Posterior vena cava (tissue), 2 donors: ENCODE data around the gene GFRA3. TPM values are rescaled to one million over a fixed set of nuclear protein-coding genes. Genes with fewer than 3 reads are reported as not detected.
"Not testable (repeated sequence)": the region's sequence is repeated elsewhere in the genome, so short reads cannot be mapped to it uniquely, and the experiment has no call there.

ENCODE experiments used
- DNase-seq: peaks from one replicate; pipeline ENCODE4 v3.0.0-alpha.2; 2020; ENCODE audit warnings: low spot score
- intact Hi-C, 2 donors: fragments of 100-400 bp; cut with DNase I; formaldehyde crosslinking; loops; one replicate each; pipeline versions ENCODE4 v1.14.1 to v1.14.2; 2022 to 2023
- total RNA-seq, 2 donors: library from RNA; stranded (reverse); fragmentation: NEBNext Ultra II Directional; extraction: Animal tissue kit (Norgen Biotek cat#: 25700); gene quantifications; one replicate each; pipeline ENCODE4 v1.2.1, GENCODE V29; 2021
- donor health status: DM: yes; HTN: yes; CAD: no.
- donor health status: DM: yes; HTN: yes; CAD: no.

Gene GFRA3
- total RNA-seq, 2 donors from 2014 or later = 0.43 TPM; not detected in 1

GRCh38 chr5:138258704-138259292 lies 15.6 kb downstream of the GFRA3 start:
- intact Hi-C loops = no loop called here
- peak; percentile 19 for DNase-seq

- intact Hi-C loops = no loop called here
- DNase-seq = peak; percentile 66
These were observed 16.8 kb downstream of the GFRA3 start for GRCh38 chr5:138257583-138257982.

- peak; percentile 42 for DNase-seq
- intact Hi-C loops = no loop called here
These were observed 21.5 kb downstream of the GFRA3 start for GRCh38 chr5:138252944-138253343.

- intact Hi-C loops = loop anchor here in 1 of 2 donors (10.0 kb wide), 1 partner anchor 1157 kb away; the partner anchor contains the start of gene SPATA24
- DNase-seq = not testable (repeated sequence)
These were observed 26.6 kb downstream of the GFRA3 start for GRCh38 chr5:138247800-138248199.

GRCh38 chr5:138246822-138247221 lies 27.6 kb downstream of the GFRA3 start:
- peak; percentile 32 for DNase-seq
- intact Hi-C loops = loop anchor here in 1 of 2 donors (10.0 kb wide), 1 partner anchor 1158 kb away; the partner anchor contains the start of gene SPATA24

- intact Hi-C loops = loop anchor here in 1 of 2 donors (10.0 kb wide), 1 partner anchor 1158 kb away; the partner anchor contains the start of gene SPATA24
- DNase-seq = no peak
These were observed 28.1 kb downstream of the GFRA3 start for GRCh38 chr5:138246334-138246733.

- intact Hi-C loops = loop anchor here in 1 of 2 donors (10.0 kb wide), 1 partner anchor 1159 kb away; the partner anchor contains the start of gene SPATA24
- DNase-seq = peak; percentile 41
These were observed 28.7 kb downstream of the GFRA3 start for GRCh38 chr5:138245717-138246116.

- intact Hi-C loops = loop anchor here in 1 of 2 donors (10.0 kb wide), 1 partner anchor 1161 kb away; the partner anchor contains the start of gene SPATA24
- peak; percentile 7 for DNase-seq
These were observed 30.6 kb downstream of the GFRA3 start for GRCh38 chr5:138243794-138244193.

GRCh38 chr5:138241688-138242571 lies 32.5 kb downstream of the GFRA3 start:
- DNase-seq = peak; percentile 82
- intact Hi-C loops = loop anchor here in 1 of 2 donors (10.0 kb wide), 1 partner anchor 1163 kb away; the partner anchor contains the start of gene SPATA24

- intact Hi-C loops = loop anchor here in 1 of 2 donors (10.0 kb wide), 1 partner anchor 1164 kb away; the partner anchor contains the start of gene SPATA24
- peak; percentile 59 for DNase-seq
These were observed 33.6 kb downstream of the GFRA3 start for GRCh38 chr5:138240650-138241385.

- DNase-seq = no peak
These were observed 36.4 kb downstream of the GFRA3 start for GRCh38 chr5:138238034-138238433.

GRCh38 chr5:138234651-138235050 lies 39.8 kb downstream of the GFRA3 start:
- intact Hi-C loops = no loop called here
- peak; percentile 25 for DNase-seq

More at GRCh38 chr5:138238034-138238433, 36.4 kb downstream of the GFRA3 start:
- intact Hi-C loops = no loop called here

GRCh38 chr5:138233280-138233679 lies 41.1 kb downstream of the GFRA3 start:
- intact Hi-C loops = no loop called here
- no peak for DNase-seq

- intact Hi-C loops = no loop called here
- peak; percentile 34 for DNase-seq
These were observed 43.3 kb downstream of the GFRA3 start for GRCh38 chr5:138230981-138231589.

GRCh38 chr5:138230261-138230660 lies 44.2 kb downstream of the GFRA3 start:
- intact Hi-C loops = no loop called here
- peak; percentile 89 for DNase-seq

GRCh38 chr5:138229387-138229786 lies 45.0 kb downstream of the GFRA3 start:
- DNase-seq = no peak
- intact Hi-C loops = loop anchor here in 1 of 2 donors (10.0 kb wide), 1 partner anchor 45 kb away; the partner anchor contains the start of gene GFRA3

GRCh38 chr5:138226910-138227309 lies 47.5 kb downstream of the GFRA3 start:
- no peak for DNase-seq
- intact Hi-C loops = loop anchor here in 1 of 2 donors (10.0 kb wide), 1 partner anchor 48 kb away; the partner anchor contains the start of gene GFRA3

- intact Hi-C loops = loop anchor here (5.0 to 10.0 kb wide), 2 partner anchors 50 to 58 kb away; partner anchors contain the start of gene GFRA3 (in 1 of the 2)
- DNase-seq = peak; percentile 60
These were observed 49.7 kb downstream of the GFRA3 start for GRCh38 chr5:138224712-138225111.
